ENCODE results near the gene SCO2. TPM values are rescaled to one million over a fixed set of nuclear protein-coding genes. Genes with fewer than 3 reads are reported as not detected.
"Not testable (repeated sequence)": the region's sequence is repeated elsewhere in the genome, so short reads cannot be mapped to it uniquely, and the experiment has no call there.

Gene SCO2
- total RNA-seq, 1 experiment from 2014 or later, result 1.1 TPM

DNA sequence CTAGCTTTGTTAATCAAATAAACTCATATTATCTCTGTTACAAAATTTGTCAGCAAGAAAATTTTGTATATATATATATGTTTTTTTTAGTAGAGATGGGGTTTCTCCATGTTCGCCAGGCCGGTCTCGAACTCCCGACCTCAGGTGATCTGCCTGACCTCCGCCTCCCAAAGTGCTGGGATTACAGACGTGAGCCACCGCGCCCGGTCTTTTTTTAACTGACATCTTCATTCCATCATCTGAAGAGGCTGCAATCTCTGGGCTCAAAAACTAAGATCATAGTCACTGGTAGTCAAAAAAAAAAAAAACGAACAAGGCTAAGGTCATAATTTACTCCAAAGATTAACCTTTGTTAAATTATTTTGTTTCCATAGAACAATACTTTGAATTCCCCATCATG, 15.0 kb upstream of the SCO2 start:
- H3K9me3 ChIP-seq (ENCODE audit: low read length), result no peaks in the 10 kb centered on the region
- H3K9ac ChIP-seq (ENCODE audit: low read length), result 0 out of 2 replicates have a peak overlapping the region, but pooled peaks have one; percentile 12
- H3K27me3 ChIP-seq (ENCODE audit: low read length), result no peaks in the 10 kb centered on the region
- H3K9me2 ChIP-seq (replicated peaks; ENCODE audit: insufficient read depth, low read length), result no peaks in the 10 kb centered on the region
- H2AFZ ChIP-seq (ENCODE audit: low read length), result peak overlapping the region; percentile 64
- peak overlapping the region; percentile 83 for H3K4me2 ChIP-seq (ENCODE audit: low read depth, low read length, poor library complexity, severe bottlenecking)
- DNase-seq, result no peak
- H3K4me1 ChIP-seq (ENCODE audit: low read length), result peaks cover 66% of the 10 kb centered on the region
- no peaks in the 10 kb centered on the region for H3K79me2 ChIP-seq (ENCODE audit: low read length)
- no peaks in the 10 kb centered on the region for H3K36me3 ChIP-seq (ENCODE audit: insufficient read depth, low read length)
- H4K20me1 ChIP-seq (ENCODE audit: insufficient read depth, low read depth, low read length), result no peaks in the 10 kb centered on the region
- H3K27ac ChIP-seq (ENCODE audit: low read length), result peak overlapping the region; percentile 96
- no peak overlapping the region for H3K4me3 ChIP-seq (ENCODE audit: low read length)

DNA sequence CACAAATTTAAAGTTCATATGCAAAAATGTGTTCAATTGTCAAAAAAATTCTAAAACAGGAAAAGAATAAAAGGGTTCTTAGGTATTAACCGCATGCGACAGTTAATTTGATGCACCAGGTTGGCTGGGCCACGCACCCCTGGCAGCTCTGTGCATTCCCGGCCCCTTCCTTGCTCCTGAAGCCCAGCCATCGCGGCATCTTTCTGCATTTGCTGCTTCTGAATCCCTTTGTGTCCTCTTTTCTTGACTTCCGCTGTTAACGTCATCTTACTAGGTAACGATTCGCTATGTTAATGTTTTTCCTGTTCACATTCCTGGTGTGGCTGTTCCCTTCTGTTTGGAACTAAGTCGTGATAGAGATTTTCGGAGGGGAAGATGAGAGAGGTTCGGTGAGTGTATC, 12.4 kb upstream of the SCO2 start:
- no peak overlapping the region for H2AFZ ChIP-seq (ENCODE audit: low read length)
- H3K9me2 ChIP-seq (replicated peaks; ENCODE audit: insufficient read depth, low read length), result no peaks in the 10 kb centered on the region
- H4K20me1 ChIP-seq (ENCODE audit: insufficient read depth, low read depth, low read length), result no peaks in the 10 kb centered on the region
- no peaks in the 10 kb centered on the region for H3K36me3 ChIP-seq (ENCODE audit: insufficient read depth, low read length)
- peaks cover 76% of the 10 kb centered on the region for H3K4me1 ChIP-seq (ENCODE audit: low read length)
- H3K9me3 ChIP-seq (ENCODE audit: low read length), result no peaks in the 10 kb centered on the region
- no peaks in the 10 kb centered on the region for H3K27me3 ChIP-seq (ENCODE audit: low read length)
- H3K4me2 ChIP-seq (ENCODE audit: low read depth, low read length, poor library complexity, severe bottlenecking), result no peak overlapping the region
- no peaks in the 10 kb centered on the region for H3K79me2 ChIP-seq (ENCODE audit: low read length)
- no peak overlapping the region for H3K4me3 ChIP-seq (ENCODE audit: low read length)
- no peak overlapping the region for H3K9ac ChIP-seq (ENCODE audit: low read length)
- H3K27ac ChIP-seq (ENCODE audit: low read length), result 0 out of 2 replicates have a peak overlapping the region, but pooled peaks have one; percentile 17
- DNase-seq, result no peak

DNA sequence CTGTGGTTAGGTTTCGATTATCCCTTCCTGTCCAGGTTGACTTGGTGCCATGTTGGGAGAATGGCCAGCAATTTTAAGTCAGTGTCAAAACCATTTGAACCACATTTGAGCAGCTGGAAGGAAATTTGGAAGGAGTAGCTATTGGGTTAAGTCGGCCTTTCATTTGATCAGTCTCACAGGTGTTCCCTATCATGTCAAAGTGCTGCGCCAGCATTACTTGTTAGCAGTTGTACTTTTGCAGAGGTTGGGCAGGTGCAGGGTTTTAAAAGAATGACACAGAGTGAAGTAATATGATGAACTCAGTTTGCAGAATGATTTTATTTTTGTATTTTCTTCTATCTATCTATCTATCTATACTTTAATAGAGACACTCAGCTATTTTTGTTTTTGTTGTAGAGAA, 10.8 kb upstream of the SCO2 start:
- H3K4me1 ChIP-seq (ENCODE audit: low read length), result peaks cover 75% of the 10 kb centered on the region

DNA sequence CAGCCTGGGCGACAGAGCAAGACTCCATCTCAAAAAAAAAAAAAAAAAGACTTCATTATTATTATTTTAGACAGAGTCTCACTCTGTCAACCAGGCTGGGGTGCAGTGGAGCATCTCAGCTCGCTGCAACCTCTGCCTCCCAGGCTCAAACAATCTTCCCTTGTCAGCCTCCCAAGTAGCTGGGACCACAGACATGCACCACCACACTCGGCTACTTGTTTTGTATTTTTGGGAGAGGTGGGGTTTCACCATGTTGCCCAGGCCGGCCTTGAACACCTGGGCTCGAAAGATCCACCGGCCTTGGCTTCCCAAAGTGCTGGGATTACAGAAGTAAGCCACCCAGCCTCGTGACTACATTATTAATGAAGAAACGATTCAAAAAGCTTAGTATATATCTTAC, 9.7 kb upstream of the SCO2 start:
- DNase-seq, result peak; percentile 93
- Histone ChIP-seq H3K9ac (ENCODE audit: low read length) (peak overlapping the region; percentile 54), H3K79me2 (ENCODE audit: low read length) (no peaks in the 10 kb centered on the region), H2AFZ (ENCODE audit: low read length) (peak overlapping the region; percentile 88), H3K9me2 (replicated peaks; ENCODE audit: insufficient read depth, low read length) (no peaks in the 10 kb centered on the region), H4K20me1 (ENCODE audit: insufficient read depth, low read depth, low read length) (no peaks in the 10 kb centered on the region), H3K36me3 (ENCODE audit: insufficient read depth, low read length) (no peaks in the 10 kb centered on the region), H3K27me3 (ENCODE audit: low read length) (no peaks in the 10 kb centered on the region), H3K9me3 (ENCODE audit: low read length) (no peaks in the 10 kb centered on the region), H3K4me2 (ENCODE audit: low read depth, low read length, poor library complexity, severe bottlenecking) (peak overlapping the region; percentile 63), H3K4me1 (ENCODE audit: low read length) (peaks cover 75% of the 10 kb centered on the region), H3K27ac (ENCODE audit: low read length) (peak overlapping the region; percentile 95), H3K4me3 (ENCODE audit: low read length) (peak overlapping the region; percentile 31; the same call in 1 of the 2 replicates)

More for the DNA sequence above, 10.8 kb upstream of the SCO2 start:
- Histone ChIP-seq H3K27ac (ENCODE audit: low read length) (peak overlapping the region; percentile 95), H3K79me2 (ENCODE audit: low read length) (no peaks in the 10 kb centered on the region), H3K4me2 (ENCODE audit: low read depth, low read length, poor library complexity, severe bottlenecking) (peak overlapping the region; percentile 63), H3K36me3 (ENCODE audit: insufficient read depth, low read length) (no peaks in the 10 kb centered on the region), H3K9me2 (replicated peaks; ENCODE audit: insufficient read depth, low read length) (no peaks in the 10 kb centered on the region), H3K9ac (ENCODE audit: low read length) (no peak overlapping the region), H3K9me3 (ENCODE audit: low read length) (no peaks in the 10 kb centered on the region), H2AFZ (ENCODE audit: low read length) (no peak overlapping the region), H3K4me3 (ENCODE audit: low read length) (no peak overlapping the region), H4K20me1 (ENCODE audit: insufficient read depth, low read depth, low read length) (no peaks in the 10 kb centered on the region), H3K27me3 (ENCODE audit: low read length) (no peaks in the 10 kb centered on the region)
- peak; percentile 49 for DNase-seq

DNA sequence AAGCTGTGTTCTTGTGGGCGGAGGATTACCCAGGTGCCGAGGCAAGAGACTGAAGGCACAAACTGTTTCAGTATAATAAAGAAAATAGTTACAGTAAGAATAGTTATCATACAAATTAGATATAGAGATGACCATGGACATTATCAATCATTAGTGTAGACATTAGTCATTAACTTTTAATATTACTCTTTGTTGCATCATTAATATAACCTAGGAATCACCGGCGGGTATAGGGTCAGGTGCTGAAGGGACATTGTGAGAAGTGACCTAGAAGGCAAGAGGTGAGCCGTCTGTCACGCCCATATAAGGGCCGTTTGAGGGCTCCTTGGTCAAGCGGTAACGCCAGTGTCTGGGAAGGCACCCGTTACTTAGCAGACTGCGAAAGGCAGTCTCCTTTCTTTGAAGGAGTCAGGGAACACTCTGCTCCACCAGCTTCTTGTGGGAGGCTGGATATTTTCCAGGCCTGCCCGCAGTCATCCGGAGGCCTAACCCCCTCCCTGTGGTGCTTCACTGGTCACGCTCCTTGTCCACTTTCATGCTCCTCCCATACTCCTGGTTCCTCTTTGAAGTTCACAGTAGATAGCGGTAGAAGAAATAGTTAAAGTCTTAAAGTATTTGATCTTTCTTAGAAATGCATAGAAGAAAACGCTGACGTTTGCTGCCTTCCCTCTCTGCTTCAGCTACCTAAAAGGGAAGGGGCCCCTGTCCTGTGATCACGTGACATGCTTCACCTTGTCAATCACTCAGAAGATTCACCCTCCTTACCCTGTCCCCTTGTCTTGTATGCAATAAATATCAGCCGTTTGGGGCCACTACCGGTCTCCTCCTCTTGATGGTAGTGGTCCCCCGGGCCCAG, 8.7 kb upstream of the SCO2 start:
- not testable (repeated sequence) for H3K36me3 ChIP-seq (ENCODE audit: insufficient read depth, low read length); H3K9me2 ChIP-seq (replicated peaks; ENCODE audit: insufficient read depth, low read length); H3K9me3 ChIP-seq (ENCODE audit: low read length); H4K20me1 ChIP-seq (ENCODE audit: insufficient read depth, low read depth, low read length); H3K79me2 ChIP-seq (ENCODE audit: low read length); H3K27me3 ChIP-seq (ENCODE audit: low read length)
- Histone ChIP-seq H3K27ac (ENCODE audit: low read length) (peak overlapping the region; percentile 95), H3K4me2 (ENCODE audit: low read depth, low read length, poor library complexity, severe bottlenecking) (peak overlapping the region; percentile 75), H2AFZ (ENCODE audit: low read length) (0 out of 2 replicates have a peak overlapping the region, but pooled peaks have one; percentile 40), H3K9ac (ENCODE audit: low read length) (peak overlapping the region; percentile 62), H3K4me1 (ENCODE audit: low read length) (peaks cover 65% of the 10 kb centered on the region), H3K4me3 (ENCODE audit: low read length) (peak overlapping the region; percentile 55)
- DNase-seq, result peak; percentile 91

DNA sequence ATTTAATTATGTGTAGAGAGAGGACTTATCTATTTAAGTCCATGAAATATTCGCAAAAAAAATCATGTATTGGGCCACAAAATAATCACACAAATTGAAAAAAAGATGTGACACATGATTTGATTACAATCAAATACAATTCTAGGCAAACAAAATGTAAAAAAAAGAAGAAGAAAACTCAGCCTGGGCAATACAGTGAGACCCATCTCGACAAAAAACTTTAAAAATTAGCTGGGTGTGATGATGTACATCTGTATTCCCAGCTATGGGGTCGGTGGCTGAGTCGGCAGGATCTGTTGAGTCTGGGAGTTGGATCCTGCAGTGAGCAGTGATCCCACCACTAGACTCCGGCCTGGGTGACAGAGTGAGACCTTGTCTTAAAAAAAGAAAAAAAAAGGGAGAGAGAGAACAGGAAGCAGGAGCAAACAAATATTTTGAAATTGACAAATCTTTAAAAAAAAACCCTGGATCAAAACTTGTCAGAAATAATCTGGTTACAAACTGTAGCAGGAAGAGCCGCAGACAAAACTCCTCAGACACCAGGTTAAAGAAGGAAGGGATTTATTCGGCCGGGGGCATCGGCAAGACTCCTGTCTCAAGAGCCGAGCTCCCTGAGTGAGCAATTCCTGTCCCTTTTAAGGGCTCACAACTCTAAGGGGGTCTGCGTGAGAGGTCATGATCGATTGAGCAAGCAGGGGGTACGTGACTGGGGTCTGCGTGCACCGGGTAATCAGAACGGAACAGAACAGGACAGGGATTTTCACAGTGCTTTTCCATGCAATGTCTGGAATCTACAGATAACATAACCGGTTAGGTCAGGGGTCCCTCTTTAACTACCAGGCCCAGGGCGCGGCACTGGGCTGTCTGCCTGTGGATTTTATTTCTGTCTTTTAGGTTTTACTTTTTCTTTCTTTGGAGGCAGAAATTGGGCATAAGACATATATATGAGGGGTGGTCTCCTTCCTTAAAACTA, 7.7 kb upstream of the SCO2 start:
- Histone ChIP-seq H2AFZ (ENCODE audit: low read length) (no peak overlapping the region), H3K4me2 (ENCODE audit: low read depth, low read length, poor library complexity, severe bottlenecking) (peak overlapping the region; percentile 75), H3K4me3 (ENCODE audit: low read length) (peak overlapping the region; percentile 78), H3K9ac (ENCODE audit: low read length) (peak overlapping the region; percentile 88), H3K4me1 (ENCODE audit: low read length) (peaks cover 64% of the 10 kb centered on the region), H3K27me3 (ENCODE audit: low read length) (no peaks in the 10 kb centered on the region), H3K9me3 (ENCODE audit: low read length) (no peaks in the 10 kb centered on the region), H3K27ac (ENCODE audit: low read length) (peak overlapping the region; percentile 95), H3K9me2 (replicated peaks; ENCODE audit: insufficient read depth, low read length) (no peaks in the 10 kb centered on the region), H3K36me3 (ENCODE audit: insufficient read depth, low read length) (no peaks in the 10 kb centered on the region), H4K20me1 (ENCODE audit: insufficient read depth, low read depth, low read length) (no peaks in the 10 kb centered on the region), H3K79me2 (ENCODE audit: low read length) (no peaks in the 10 kb centered on the region)
- peak; percentile 48 for DNase-seq

DNA sequence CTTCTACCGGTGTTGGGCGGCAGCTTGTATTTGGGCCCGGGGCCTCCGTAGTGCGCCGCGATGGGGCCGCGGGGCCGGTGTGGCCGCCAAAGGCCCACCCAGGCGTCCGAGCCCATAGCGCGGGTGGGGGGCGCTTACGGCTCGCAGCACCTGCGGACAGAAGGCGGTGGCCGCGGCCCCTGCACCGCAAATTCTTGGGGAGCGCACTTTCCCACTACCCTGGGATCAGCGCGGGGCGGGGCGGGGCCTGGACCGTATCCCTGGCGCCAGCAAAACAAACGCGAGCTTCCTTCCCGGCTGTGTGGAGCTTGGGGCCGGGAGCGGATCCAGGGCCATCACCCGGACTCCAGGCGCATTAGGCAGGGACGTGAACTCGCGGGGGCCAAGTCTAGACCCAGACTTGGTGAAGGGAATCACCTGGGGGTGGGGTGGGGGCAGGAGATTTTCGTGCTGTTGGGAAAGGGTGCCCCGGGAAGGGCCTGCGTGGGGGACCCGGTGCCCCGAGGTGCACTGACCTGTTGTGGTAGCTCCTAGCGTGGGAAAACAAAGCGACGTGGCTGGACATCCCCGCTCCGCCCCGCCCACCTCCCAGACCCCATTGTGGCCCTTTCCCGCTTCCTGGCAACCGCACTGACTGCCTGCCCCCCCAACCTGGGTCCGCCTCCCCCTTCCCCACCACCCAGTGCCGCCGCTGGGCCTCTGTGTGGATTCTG, 6.7 kb upstream of the SCO2 start:
- H2AFZ ChIP-seq (ENCODE audit: low read length), result no peak overlapping the region; the same call in 1 of the 2 replicates
- H3K36me3 ChIP-seq (ENCODE audit: insufficient read depth, low read length), result no peaks in the 10 kb centered on the region
- peak overlapping the region; percentile 88 for H3K9ac ChIP-seq (ENCODE audit: low read length)
- peak overlapping the region; percentile 95 for H3K27ac ChIP-seq (ENCODE audit: low read length)
- H3K4me2 ChIP-seq (ENCODE audit: low read depth, low read length, poor library complexity, severe bottlenecking), result peak overlapping the region; percentile 75
- no peaks in the 10 kb centered on the region for H3K9me3 ChIP-seq (ENCODE audit: low read length)
- peak; percentile 46 for DNase-seq
- no peaks in the 10 kb centered on the region for H4K20me1 ChIP-seq (ENCODE audit: insufficient read depth, low read depth, low read length)
- H3K27me3 ChIP-seq (ENCODE audit: low read length), result no peaks in the 10 kb centered on the region
- no peaks in the 10 kb centered on the region for H3K9me2 ChIP-seq (replicated peaks; ENCODE audit: insufficient read depth, low read length)
- peaks cover 69% of the 10 kb centered on the region for H3K4me1 ChIP-seq (ENCODE audit: low read length)
- H3K79me2 ChIP-seq (ENCODE audit: low read length), result no peaks in the 10 kb centered on the region
- peak overlapping the region; percentile 78 for H3K4me3 ChIP-seq (ENCODE audit: low read length)

Data from Karpas-422 (cell line).